Prostate gland (tissue), 2 donors: ENCODE results near the gene DNAAF6.

Experiments used
- CTCF ChIP-seq, 4 experiments: fragments of 200-600 bp in 2 of 4; fragments of 450-650 bp in 2 of 4; sonication (generic) in 2 of 4; IDR thresholded peaks; 1 replicate in 3 of 4; 2 replicates in 1 of 4; pipeline ENCODE4 v1.5.1; 2016 to 2019; ENCODE audit warnings: antibody characterized with exemption in 4 of 4, mild to moderate bottlenecking in 2 of 4, moderate library complexity in 2 of 4
- POLR2A ChIP-seq: fragments of 450-650 bp; IDR thresholded peaks from one replicate; pipeline ENCODE4 v1.6.1; 2016; ENCODE audit warnings: antibody characterized with exemption, mild to moderate bottlenecking
- POLR2AphosphoS5 ChIP-seq: sonication (generic); formaldehyde crosslinking; IDR thresholded peaks from one replicate; pipeline ENCODE4 v1.6.1; 2017; ENCODE audit warnings: antibody characterized with exemption

- TF ChIP-seq CTCF (IDR thresholded peaks at IDR 0.05): no peak
- no peak for TF ChIP-seq POLR2AphosphoS5
- TF ChIP-seq POLR2A: no peak
Observed at GRCh38 chrX:107290019-107290418, 83.6 kb downstream of the DNAAF6 start.
